ENCODE results near the gene ZNF25.
"Not testable (repeated sequence)": the region's sequence is repeated elsewhere in the genome, so short reads cannot be mapped to it uniquely, and the experiment has no call there.

DNA sequence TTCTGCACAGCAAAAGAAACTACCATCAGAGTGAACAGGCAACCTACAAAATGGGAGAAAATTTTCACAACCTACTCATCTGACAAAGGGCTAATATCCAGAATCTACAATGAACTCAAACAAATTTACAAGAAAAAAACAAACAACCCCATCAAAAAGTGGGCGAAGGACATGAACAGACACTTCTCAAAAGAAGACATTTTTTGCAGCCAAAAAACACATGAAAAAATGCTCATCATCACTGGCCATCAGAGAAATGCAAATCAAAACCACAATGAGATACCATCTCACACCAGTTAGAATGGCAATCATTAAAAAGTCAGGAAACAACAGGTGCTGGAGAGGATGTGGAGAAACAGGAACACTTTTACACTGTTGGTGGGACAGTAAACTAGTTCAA is 24.0 kb upstream of the ZNF25 start:
- not testable (repeated sequence) for TF ChIP-seq CTCF, POLR2A (IDR thresholded peaks at IDR 0.05)

All from right lobe of liver (tissue), 4 donors.